AG10803 (cell line): ENCODE measurements around the gene PIP4P1.

Source experiments
- DNase-seq: peaks from one replicate; pipeline ENCODE4 v3.0.0; 2010; ENCODE audit warnings: low read depth
- H3K4me3 ChIP-seq: 2 replicates; pipeline ENCODE4 v1.5.1; 2011; ENCODE audit warnings: mild to moderate bottlenecking, low read length, control low read depth
- CTCF ChIP-seq: conservative IDR thresholded peaks from 2 replicates; pipeline ENCODE4 v1.5.1; 2011; ENCODE audit warnings: mild to moderate bottlenecking, low read length, control low read depth, inconsistent platforms

Gene PIP4P1

GRCh38 chr14:20489093-20489994 is 28.1 kb upstream of the PIP4P1 start:
- DNase-seq: no peak

DNA sequence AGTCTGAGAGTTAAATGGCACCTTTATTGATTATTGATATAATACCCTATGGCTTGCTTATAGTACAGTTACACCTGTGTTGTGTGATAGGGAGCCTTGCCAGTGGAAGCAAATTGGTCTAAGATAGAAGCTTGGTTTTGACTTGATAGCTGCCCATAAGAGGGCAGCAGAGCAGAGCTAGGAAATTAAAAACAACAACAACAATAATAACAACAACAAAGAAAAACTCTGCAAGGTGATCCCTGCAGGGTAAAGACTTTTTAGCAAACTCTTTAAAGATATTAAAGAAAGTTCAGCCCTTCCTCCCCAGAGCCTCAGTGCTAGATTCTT is 26.1 kb upstream of the PIP4P1 start:
- DNase-seq: no peak
- H3K4me3 ChIP-seq: no peak overlapping the region
- TF ChIP-seq CTCF: no peak

More at GRCh38 chr14:20489093-20489994, 28.1 kb upstream of the PIP4P1 start:
- no peak for TF ChIP-seq CTCF
- no peak overlapping the region for H3K4me3 ChIP-seq

- DNase-seq: no peak
- no peak overlapping the region for H3K4me3 ChIP-seq
Measured at GRCh38 chr14:20486684-20487395, 25.6 kb upstream of the PIP4P1 start.

DNA sequence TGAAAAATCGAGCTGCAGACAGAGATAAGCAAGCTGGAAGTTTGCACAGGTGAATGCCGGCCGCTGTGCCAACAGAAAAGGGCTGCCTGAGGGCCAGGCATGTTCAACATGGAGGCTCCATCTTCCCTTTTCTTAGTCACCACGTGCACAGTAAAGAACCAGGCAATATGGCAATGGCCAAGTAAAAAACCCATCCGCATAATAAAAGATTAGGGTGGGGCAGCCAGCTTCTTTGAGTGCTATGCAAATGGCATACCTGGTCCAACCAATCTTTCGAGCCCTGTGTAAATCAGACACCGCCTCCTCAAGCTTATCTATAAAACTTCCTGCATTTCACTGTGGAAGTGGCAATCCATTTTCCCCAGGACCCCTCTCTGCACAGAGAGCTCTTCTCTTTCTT is 24.7 kb upstream of the PIP4P1 start:
- no peak for DNase-seq
- no peak for TF ChIP-seq CTCF
- H3K4me3 ChIP-seq: no peak overlapping the region

More at GRCh38 chr14:20486684-20487395, 25.6 kb upstream of the PIP4P1 start:
- TF ChIP-seq CTCF: no peak

- DNase-seq: no peak
- no peak for TF ChIP-seq CTCF
- H3K4me3 ChIP-seq: no peak overlapping the region
Measured at GRCh38 chr14:20482382-20482781, 21.1 kb upstream of the PIP4P1 start.

- no peak overlapping the region for H3K4me3 ChIP-seq
- no peak for TF ChIP-seq CTCF
- DNase-seq: no peak
Measured at GRCh38 chr14:20478894-20479293, 17.7 kb upstream of the PIP4P1 start.
